Keratinocyte (primary cell): ENCODE measurements around the gene B3GNT9. TPM values are rescaled to one million over a fixed set of nuclear protein-coding genes. Genes with fewer than 3 reads are reported as not detected.

Experiments used
- DNase-seq: peaks from one replicate; pipeline ENCODE4 v3.0.0-alpha.2; 2011; ENCODE audit warnings: low read depth, missing footprints, low spot score
- FAIRE-seq: peaks from 2 replicates; lab custom pipeline; 2011; peaks lifted over from hg19 to GRCh38; lab: Jason Lieb, UNC
- H2AFZ ChIP-seq: 2 replicates; pipeline ENCODE4 v1.6.0; 2012; ENCODE audit warnings: low read length, control low read depth, inconsistent platforms; ENCODE audit not compliant: control insufficient read depth
- H3K27ac ChIP-seq: 2 replicates; pipeline ENCODE4 v1.5.1; 2011; ENCODE audit warnings: low read length; ENCODE audit not compliant: control insufficient read depth, insufficient read depth
- H3K27me3 ChIP-seq: 3 replicates; pipeline ENCODE4 v1.6.0; 2011; ENCODE audit warnings: low read length; ENCODE audit not compliant: control insufficient read depth, insufficient read depth; ENCODE audit errors: extremely low read depth
- H3K36me3 ChIP-seq, 2 experiments: 2 replicates in 1 of 2; 3 replicates in 1 of 2; pipeline ENCODE4 v1.5.1; 2011; ENCODE audit warnings: low read length in 2 of 2, mild to moderate bottlenecking in 1 of 2; ENCODE audit not compliant: control insufficient read depth in 2 of 2, insufficient read depth in 2 of 2; ENCODE audit errors: extremely low read depth in 1 of 2
- H3K4me1 ChIP-seq: 3 replicates; pipeline ENCODE4 v1.5.1; 2011; ENCODE audit warnings: low read length; ENCODE audit not compliant: control insufficient read depth, insufficient read depth; ENCODE audit errors: extremely low read depth
- H3K4me2 ChIP-seq: 3 replicates; pipeline ENCODE4 v1.6.0; 2011; ENCODE audit warnings: low read depth, low read length; ENCODE audit not compliant: control insufficient read depth, insufficient read depth; ENCODE audit errors: extremely low read depth
- H3K4me3 ChIP-seq, 3 experiments: fragments of 200-600 bp in 1 of 3; sonication (generic) in 1 of 3; 2 replicates in 2 of 3; 3 replicates in 1 of 3; pipeline ENCODE4 v1.5.1; 2011 to 2016; ENCODE audit warnings: low read length in 3 of 3, mild to moderate bottlenecking in 3 of 3, control low read depth in 2 of 3, inconsistent platforms in 1 of 3, low read depth in 1 of 3, mixed read lengths in 1 of 3, mixed run types in 1 of 3, moderate library complexity in 1 of 3; ENCODE audit not compliant: control insufficient read depth in 2 of 3, insufficient read depth in 2 of 3; ENCODE audit errors: extremely low read depth in 1 of 3
- H3K79me2 ChIP-seq: 2 replicates; pipeline ENCODE4 v1.6.0; 2012; ENCODE audit warnings: low read length; ENCODE audit not compliant: control insufficient read depth, insufficient read depth
- H3K9ac ChIP-seq: 3 replicates; pipeline ENCODE4 v1.6.0; 2011; ENCODE audit warnings: low read length; ENCODE audit not compliant: control insufficient read depth, insufficient read depth; ENCODE audit errors: extremely low read depth
- H3K9me1 ChIP-seq: 3 replicates; pipeline ENCODE4 v1.6.0; 2011; ENCODE audit warnings: low read length; ENCODE audit not compliant: control insufficient read depth, insufficient read depth; ENCODE audit errors: extremely low read depth
- H3K9me3 ChIP-seq: 2 replicates; pipeline ENCODE4 v1.5.1; 2012; ENCODE audit warnings: low read depth, low read length; ENCODE audit not compliant: control insufficient read depth
- H4K20me1 ChIP-seq: 3 replicates; pipeline ENCODE4 v1.6.0; 2011; ENCODE audit warnings: low read length; ENCODE audit not compliant: control insufficient read depth, insufficient read depth; ENCODE audit errors: extremely low read depth
- CTCF ChIP-seq, 3 experiments: IDR thresholded peaks in 1 of 3; conservative IDR thresholded peaks in 1 of 3; optimal IDR thresholded peaks in 1 of 3; 2 replicates in 2 of 3; 3 replicates in 1 of 3; pipeline versions ENCODE3 to v1.5.1; 2011; ENCODE audit warnings: low read length in 3 of 3, mild to moderate bottlenecking in 3 of 3, moderate library complexity in 2 of 3, control low read depth in 1 of 3, inconsistent platforms in 1 of 3; ENCODE audit not compliant: insufficient read depth in 2 of 3; ENCODE audit errors: extremely low read depth in 1 of 3
- EZH2 ChIP-seq: IDR thresholded peaks from one replicate; pipeline ENCODE4 v1.6.1; 2012; ENCODE audit warnings: inconsistent platforms, mild to moderate bottlenecking, low read length, moderate library complexity
- dilution Hi-C: fragments of 300-500 bp; cut with MboI; formaldehyde crosslinking; loops from one replicate; pipeline ENCODE4 v1.7.0; 2020; ENCODE audit warnings: low sequenced_read_pairs; ENCODE audit not compliant: extremely low pct_ligation_motif_present
- polyA plus RNA-seq, 5 experiments: library from polyadenylated mRNA; depleted of rRNA in 3 of 5; stranded (reverse) in 3 of 5; stranded (forward) in 1 of 5; unstranded in 1 of 5; fragments of >200 nt; gene quantifications; 1 replicate in 1 of 5; 2 replicates in 3 of 5; 3 replicates in 1 of 5; pipeline versions ENCODE4 v1.2.1 to v1.2.3, GENCODE V29; 2011 to 2012; ENCODE audit warnings: missing spikeins in 2 of 5, low read depth in 1 of 5, low replicate concordance in 1 of 5

Gene B3GNT9
- polyA plus RNA-seq, 1 donor (not counting 4 experiments of a cell fraction or from before 2014, with no cell fraction given): 2.6 TPM

DNA sequence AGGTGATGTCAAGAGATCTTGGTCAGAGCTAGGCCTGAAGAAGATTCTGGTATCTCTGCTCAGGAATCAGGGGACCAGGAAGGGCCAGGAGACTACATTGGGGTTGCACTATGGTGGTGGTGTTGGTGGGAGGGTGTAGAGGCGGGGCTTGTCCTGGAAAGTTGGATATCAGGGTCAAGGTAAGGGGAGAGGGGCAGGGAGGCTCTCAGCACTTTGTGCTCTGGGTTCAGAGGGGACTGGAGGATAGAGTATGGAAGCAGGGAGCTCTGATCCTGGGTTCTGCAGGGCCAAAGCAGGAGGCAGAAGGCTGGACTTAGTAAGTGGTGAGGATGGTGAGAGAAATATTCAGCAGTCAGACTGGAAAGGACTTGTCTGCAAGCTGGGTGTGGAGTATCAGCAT, 22.5 kb upstream of the B3GNT9 start:
- H3K79me2 ChIP-seq: no peaks in the 10 kb centered on the region
- DNase-seq (no peak), FAIRE-seq (no peak)
- no peak overlapping the region for H3K27ac ChIP-seq
- H3K4me1 ChIP-seq: peaks cover 43% of the 10 kb centered on the region
- H4K20me1 ChIP-seq: no peaks in the 10 kb centered on the region
- H3K9me1 ChIP-seq: no peaks in the 10 kb centered on the region
- H3K9me3 ChIP-seq: no peaks in the 10 kb centered on the region
- no peaks in the 10 kb centered on the region for H3K36me3 ChIP-seq
- no peaks in the 10 kb centered on the region for H3K27me3 ChIP-seq
- H2AFZ ChIP-seq: peak overlapping the region; percentile 71
- dilution Hi-C loops: no loop called here
- peak overlapping the region; percentile 90 for H3K4me2 ChIP-seq
- no peak for TF ChIP-seq EZH2
- TF ChIP-seq CTCF (optimal IDR thresholded peaks at IDR 0.05 in 1 of 3, IDR thresholded peaks at IDR 0.05 in 1 of 3, conservative IDR thresholded peaks at IDR 0.05 in 1 of 3; ENCODE audit: extremely low read depth in 1 of 3, insufficient read depth in 2 of 3, low read length in 3 of 3): no peak
- peak overlapping the region; percentile 43 to 66 (median 55) for H3K4me3 ChIP-seq
- H3K9ac ChIP-seq: peak overlapping the region; percentile 66

GRCh38 chr16:67170949-67171649, 20.3 kb upstream of the B3GNT9 start:
- no peak for DNase-seq
- peak; percentile 74 for FAIRE-seq
- no peak for TF ChIP-seq EZH2
- no peak for TF ChIP-seq CTCF (optimal IDR thresholded peaks at IDR 0.05 in 1 of 3, IDR thresholded peaks at IDR 0.05 in 1 of 3, conservative IDR thresholded peaks at IDR 0.05 in 1 of 3; ENCODE audit: extremely low read depth in 1 of 3, insufficient read depth in 2 of 3, low read length in 3 of 3)
- no peaks in the 10 kb centered on the region for H3K9me1 ChIP-seq
- no peaks in the 10 kb centered on the region for H3K9me3 ChIP-seq
- peak overlapping the region; percentile 77 for H3K4me2 ChIP-seq
- no peaks in the 10 kb centered on the region for H3K27me3 ChIP-seq
- no peaks in the 10 kb centered on the region for H3K36me3 ChIP-seq
- H3K4me1 ChIP-seq: peaks cover 36% of the 10 kb centered on the region
- H2AFZ ChIP-seq: peak overlapping the region; percentile 12
- dilution Hi-C loops: no loop called here
- H3K79me2 ChIP-seq: no peaks in the 10 kb centered on the region
- peak overlapping the region; percentile 77 for H3K9ac ChIP-seq
- peak overlapping the region; percentile 40 to 69 (median 61) for H3K4me3 ChIP-seq
- peak overlapping the region; percentile 76 for H3K27ac ChIP-seq
- H4K20me1 ChIP-seq: no peaks in the 10 kb centered on the region
